GM12878 (cell line): ENCODE results near the gene SHROOM2. TPM values are rescaled to one million over a fixed set of nuclear protein-coding genes. Genes with fewer than 3 reads are reported as not detected.
"Not testable (repeated sequence)": the region's sequence is repeated elsewhere in the genome, so short reads cannot be mapped to it uniquely, and the experiment has no call there.

Source experiments
- ATAC-seq: fragments of 200-7000 bp; cut with Tn5 transposase; 3 replicates; pipeline ENCODE4 v1.9.1; 2020; ENCODE audit warnings: mild to moderate bottlenecking, moderate library complexity
- BruUV-seq: library from RNA; stranded (reverse); fragments of 400-500 nt; replicated peaks from 2 replicates; lab custom pipeline; 2021; lab: Mats Ljungman, UMichigan
- CTCF ChIA-PET: fragments of 300-600 bp; sonication (Branson Sonifier 250); formaldehyde crosslinking; extraction: SDS; loops from one replicate; lab custom pipeline; 2021; ENCODE audit warnings: inconsistent platforms; lab: Yijun Ruan, JAX
- POLR2A ChIA-PET: fragments of 350-600 bp; formaldehyde crosslinking; extraction: SDS; loops from one replicate; lab custom pipeline; 2021; ENCODE audit warnings: inconsistent platforms; lab: Charles Lee
- RAD21 ChIA-PET: fragments of 300-600 bp; sonication (Branson Sonifier 250); formaldehyde crosslinking; loops from one replicate; lab custom pipeline; 2023; ENCODE audit warnings: antibody characterized with exemption; ENCODE audit not compliant: unreplicated experiment; lab: Charles Lee
- SMC1A ChIA-PET: fragments of 300-600 bp; sonication (Branson Sonifier 250); formaldehyde crosslinking; loops from one replicate; lab custom pipeline; 2023; ENCODE audit not compliant: unreplicated experiment, uncharacterized antibody; lab: Charles Lee
- DNase-seq: peaks from one replicate; pipeline ENCODE4 v3.0.0-alpha.2; 2011; ENCODE audit warnings: low read depth, low spot score
- FAIRE-seq: peaks from 3 replicates; lab custom pipeline; 2011; peaks lifted over from hg19 to GRCh38; lab: Jason Lieb, UNC
- H2AFZ ChIP-seq: 2 replicates; pipeline ENCODE4 v1.6.0; 2011; ENCODE audit warnings: low read depth, low read length, control low read depth; ENCODE audit not compliant: control insufficient read depth
- H3K27ac ChIP-seq: 2 replicates; pipeline ENCODE4 v1.5.1; 2011; ENCODE audit warnings: control low read depth; ENCODE audit not compliant: control insufficient read depth, insufficient read depth
- H3K27me3 ChIP-seq, 2 experiments: replicated peaks in 1 of 2; 2 replicates each; pipeline versions ENCODE4 v1.6.0 to v1.6.1; 2011; ENCODE audit warnings: low read length in 1 of 2; ENCODE audit not compliant: control insufficient read depth in 2 of 2, insufficient read depth in 2 of 2
- H3K36me3 ChIP-seq, 2 experiments: 2 replicates each; pipeline ENCODE4 v1.5.1; 2011; ENCODE audit warnings: low read length in 1 of 2; ENCODE audit not compliant: control insufficient read depth in 2 of 2, insufficient read depth in 2 of 2
- H3K4me1 ChIP-seq: 2 replicates; pipeline ENCODE4 v1.6.1; 2011; ENCODE audit warnings: mild to moderate bottlenecking, low read length, moderate library complexity, mixed read lengths; ENCODE audit not compliant: control insufficient read depth, insufficient read depth
- H3K4me2 ChIP-seq: 2 replicates; pipeline ENCODE4 v1.6.0; 2011; ENCODE audit warnings: control low read depth; ENCODE audit not compliant: control insufficient read depth, insufficient read depth
- H3K4me3 ChIP-seq: fragments of 200-600 bp; sonication (generic); 2 replicates; pipeline ENCODE4 v1.5.1; 2016
- H3K79me2 ChIP-seq: 2 replicates; pipeline ENCODE4 v1.6.0; 2011; ENCODE audit warnings: low read length; ENCODE audit not compliant: control insufficient read depth, insufficient read depth
- H3K9ac ChIP-seq: 2 replicates; pipeline ENCODE4 v1.8.0; 2011; ENCODE audit warnings: low read length, control low read depth, mixed read lengths; ENCODE audit not compliant: control insufficient read depth, insufficient read depth
- H3K9me3 ChIP-seq: replicated peaks from 3 replicates; pipeline ENCODE4 v1.5.1; 2011; ENCODE audit warnings: mild to moderate bottlenecking, low read length; ENCODE audit not compliant: control insufficient read depth, insufficient read depth
- H4K20me1 ChIP-seq: 2 replicates; pipeline ENCODE4 v1.6.0; 2011; ENCODE audit not compliant: control insufficient read depth, insufficient read depth
- ASH2L ChIP-seq: fragments of 300-600, 200-600 bp; sonication (generic); IDR thresholded peaks from 2 replicates; pipeline ENCODE4 v1.6.1; 2017; ENCODE audit warnings: low read depth, mild to moderate bottlenecking, borderline replicate concordance
- HCFC1 ChIP-seq: fragments of 150-350 bp; IDR thresholded peaks from 2 replicates; pipeline ENCODE4 v1.6.1; 2014; ENCODE audit warnings: low read length
- NBN ChIP-seq: fragments of 450-650 bp; IDR thresholded peaks from 2 replicates; pipeline ENCODE4 v1.6.1; 2016
- NR2C2 ChIP-seq: IDR thresholded peaks from 2 replicates; pipeline ENCODE4 v1.6.1; 2011; ENCODE audit warnings: borderline replicate concordance, low read depth; ENCODE audit not compliant: control insufficient read depth, insufficient read length
- NR2F1 ChIP-seq: fragments of 450-650 bp; conservative IDR thresholded peaks from 2 replicates; pipeline ENCODE4 v1.6.1; 2017; ENCODE audit warnings: mild to moderate bottlenecking
- PML ChIP-seq: IDR thresholded peaks from 2 replicates; pipeline ENCODE4 v1.6.1; 2012; ENCODE audit warnings: low read length, inconsistent platforms
- ZBTB40 ChIP-seq: fragments of 450-650 bp; IDR thresholded peaks from 2 replicates; pipeline ENCODE4 v1.6.1; 2016; ENCODE audit warnings: mild to moderate bottlenecking, moderate library complexity, borderline replicate concordance
- WGBS: methylation state at CpG from one replicate; pipeline ENCODE4 v1.1.6; 2016; ENCODE audit warnings: low lambda C conversion rate; ENCODE audit not compliant: insufficient replicate concordance, insufficient coverage; ENCODE audit errors: missing lambda C conversion rate; 5-methylcytosine and 5-hydroxymethylcytosine counted together
- in situ Hi-C: fragments of 300-500 bp; cut with MboI; formaldehyde crosslinking; loops from 9 replicates; pipeline ENCODE4 v1.14.3; 2018; ENCODE audit warnings: mixed read lengths
- intact Hi-C: fragments of 100-400 bp; cut with micrococcal nuclease; formaldehyde crosslinking; loops from one replicate; pipeline ENCODE4 v1.14.2; 2022; ENCODE audit not compliant: unreplicated experiment
- polyA plus RNA-seq, 11 experiments: library from polyadenylated mRNA; depleted of rRNA in 4 of 11; unstranded in 6 of 11; stranded (reverse) in 5 of 11; fragments of >200 nt; fragmentation: Nextera tagmentation in 4 of 11; fragmentation: Illumina TruSeq in 1 of 11; extraction: Ambion mirVana in 4 of 11; extraction: Trizol in 1 of 11; gene quantifications; 1 replicate in 1 of 11; 2 replicates in 10 of 11; pipeline versions ENCODE4 v1.2.1 to v1.2.3, GENCODE V29; 2011 to 2016; ENCODE audit warnings: inconsistent platforms in 2 of 11, missing spikeins in 2 of 11, low read depth in 1 of 11
- total RNA-seq, 4 experiments: library from RNA; depleted of rRNA in 3 of 4; stranded (reverse); fragments of >200 nt in 3 of 4; fragmentation: Illumina TruSeq in 1 of 4; extraction: Trizol in 1 of 4; gene quantifications; 2 replicates each; pipeline versions ENCODE4 v1.2.1 to v1.2.3, GENCODE V29; 2013 to 2021

Gene SHROOM2
- total and polyA plus RNA-seq, 10 of the 15 experiments (the other 5 are each of a cell fraction or from before 2014, with no cell fraction given), result under 0.01 to 0.15 (median 0.09) TPM; not detected in 2

GRCh38 chrX:9768321-9768839 is 17.8 kb upstream of the SHROOM2 start:
- ATAC-seq, result peak; percentile 45
- H3K9me3 ChIP-seq, H3K4me3 ChIP-seq, H3K79me2 ChIP-seq, in situ Hi-C loops, H3K4me2 ChIP-seq, H3K9ac ChIP-seq, H3K27ac ChIP-seq, H2AFZ ChIP-seq, SMC1A ChIA-PET, POLR2A ChIA-PET, H4K20me1 ChIP-seq, BruUV-seq, H3K4me1 ChIP-seq, intact Hi-C loops, FAIRE-seq, H3K27me3 ChIP-seq, RAD21 ChIA-PET, H3K36me3 ChIP-seq, DNase-seq: not testable (repeated sequence)
- CTCF ChIA-PET, result interaction anchor here (1.5 kb wide), 1 partner anchor 14 kb away, joined by 3 read pairs; no protein-coding TSS in a partner anchor
- 42% methylated on average over 5 of the region's 5 CpGs for WGBS

GRCh38 chrX:9770319-9770718 is 15.9 kb upstream of the SHROOM2 start:
- H3K4me2 ChIP-seq, result no peak overlapping the region

More at GRCh38 chrX:9770319-9770718, 15.9 kb upstream of the SHROOM2 start:
- Histone ChIP-seq H4K20me1 (no peaks in the 10 kb centered on the region), H3K79me2 (no peaks in the 10 kb centered on the region), H3K27ac (no peak overlapping the region), H3K9me3 (no peaks in the 10 kb centered on the region; the same call in 2 of the 3 replicates), H3K27me3 (no peaks in the 10 kb centered on the region; a peak in 1 of 4 replicates), H3K4me1 (no peaks in the 10 kb centered on the region), H3K4me3 (no peak overlapping the region), H2AFZ (no peak overlapping the region), H3K36me3 (no peaks in the 10 kb centered on the region), H3K9ac (no peak overlapping the region)
- in situ Hi-C loops, result no loop called here
- intact Hi-C loops, result no loop called here
- no TSS peak for BruUV-seq
- TF ChIP-seq NR2C2, result no peak
- no peak for TF ChIP-seq NBN
- TF ChIP-seq NR2F1, result no peak
- no peak for TF ChIP-seq ASH2L
- TF ChIP-seq PML, result no peak
- no peak for TF ChIP-seq HCFC1
- peak; percentile 66 for TF ChIP-seq ZBTB40
- CTCF ChIA-PET, result no interaction called here
- WGBS, result 0% methylated on average over 1 of the region's 1 CpG
- RAD21 ChIA-PET, result no interaction called here
- DNase-seq (no peak), FAIRE-seq (no peak), ATAC-seq (no peak)
- POLR2A ChIA-PET, result no interaction called here
- SMC1A ChIA-PET, result no interaction called here
